LNCAP (cell line): ENCODE measurements around the gene FBXO3.

Source experiments
- CTCF ChIP-seq: fragments of 450-650 bp; IDR thresholded peaks from 2 replicates; pipeline ENCODE4 v1.5.1; 2017; ENCODE audit warnings: mild to moderate bottlenecking

The FBXO3 gene

DNA sequence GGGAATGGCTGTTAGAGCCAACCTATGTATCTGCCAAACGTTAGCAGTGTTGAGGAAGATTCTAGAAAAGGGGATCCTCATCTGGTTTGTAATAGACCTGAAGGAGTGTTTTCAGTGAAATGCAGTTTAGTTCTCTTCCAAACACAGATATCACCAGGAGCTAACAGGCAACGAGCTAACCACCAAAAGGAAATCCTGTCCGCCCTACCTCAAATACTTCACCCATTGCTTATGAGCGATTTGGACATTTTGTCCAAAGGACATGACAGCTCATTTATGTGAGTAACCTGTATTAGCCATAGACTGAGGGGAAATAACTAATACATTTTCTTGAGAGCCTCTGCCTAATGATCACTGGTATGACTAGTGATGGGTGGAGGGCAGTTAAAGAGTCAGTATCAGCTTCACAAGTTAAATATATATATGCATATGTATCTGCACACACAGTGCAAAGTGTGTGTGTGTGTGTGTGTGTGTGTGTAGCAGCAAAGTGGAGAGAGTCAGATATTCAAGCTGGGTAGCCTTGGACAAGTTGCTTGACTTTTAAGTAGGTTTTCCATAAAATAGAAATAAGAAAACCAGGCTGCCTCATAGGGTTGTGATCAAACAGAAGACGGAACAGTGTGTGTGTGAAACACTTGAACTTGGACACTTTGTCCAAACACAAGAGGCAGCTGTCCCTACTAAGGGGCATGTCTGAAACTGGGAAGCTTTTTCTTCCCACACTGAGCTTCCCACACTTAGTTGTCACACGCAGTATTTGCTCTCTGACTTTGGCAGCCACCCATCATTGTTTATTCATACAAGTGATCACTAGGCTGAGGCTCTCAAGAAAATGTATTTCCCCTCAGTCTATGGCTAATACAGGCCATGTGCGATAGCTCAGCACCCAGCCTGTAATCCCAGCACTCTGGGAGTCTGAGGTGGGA lies 72.8 kb downstream of the FBXO3 start:
- TF ChIP-seq CTCF = no peak

GRCh38 chr11:33700502-33701271 lies 73.6 kb downstream of the FBXO3 start, which contains the start of gene C11orf91:
C11orf91 (minus strand) TSS chr11:33700826; CDS start chr11:33700740, 86 bp downstream.
- TF ChIP-seq CTCF = no peak

- no peak for TF ChIP-seq CTCF
Observed at GRCh38 chr11:33700063-33700501, 74.2 kb downstream of the FBXO3 start.

DNA sequence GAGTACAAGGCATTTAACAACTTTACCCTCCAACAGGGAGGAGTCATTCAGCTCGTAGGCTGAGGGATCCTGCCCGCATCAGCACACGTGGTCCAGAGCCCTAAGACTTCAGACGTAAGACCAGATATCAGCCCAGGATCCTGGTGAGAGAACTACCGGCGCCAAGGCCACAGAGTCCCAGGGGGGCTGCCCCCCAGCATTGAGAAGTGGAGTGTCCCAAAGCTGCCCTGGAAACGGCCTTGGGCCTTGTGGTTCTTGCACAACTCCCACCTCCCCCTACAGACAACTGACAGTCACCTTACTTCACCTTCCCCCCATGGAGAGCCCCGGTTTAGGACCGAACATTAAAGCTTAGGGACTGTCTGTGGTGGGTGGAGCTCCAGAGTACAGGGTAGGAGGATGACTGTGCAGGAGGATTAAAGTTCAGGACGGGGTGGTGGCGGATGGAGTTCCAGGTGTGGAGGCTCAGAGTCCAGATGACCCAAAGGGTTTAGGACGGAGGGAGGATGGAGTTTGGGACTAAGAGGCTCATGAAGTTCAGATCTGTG lies 74.7 kb downstream of the FBXO3 start:
- no peak for TF ChIP-seq CTCF

- TF ChIP-seq CTCF = no peak
Observed at GRCh38 chr11:33698921-33699320, 75.4 kb downstream of the FBXO3 start.

DNA sequence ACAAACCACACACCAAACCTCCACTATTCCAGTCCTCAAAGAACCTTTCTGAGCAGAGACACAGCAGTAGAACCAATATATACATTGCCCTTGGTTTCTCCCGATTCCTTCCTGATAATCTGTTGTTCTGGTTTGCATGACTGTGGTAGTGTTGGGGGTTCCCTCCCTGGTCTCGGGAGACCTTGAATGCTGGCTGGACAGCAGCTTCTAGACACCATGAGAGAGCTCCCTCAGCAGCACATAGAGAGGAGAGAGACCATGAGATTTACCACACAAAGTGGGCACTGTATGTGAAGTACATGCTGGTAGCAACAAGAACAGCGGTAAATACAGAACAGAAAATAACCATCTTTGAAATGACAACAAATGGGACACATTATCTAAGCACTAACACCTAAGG lies 76.3 kb downstream of the FBXO3 start:
- no peak for TF ChIP-seq CTCF

DNA sequence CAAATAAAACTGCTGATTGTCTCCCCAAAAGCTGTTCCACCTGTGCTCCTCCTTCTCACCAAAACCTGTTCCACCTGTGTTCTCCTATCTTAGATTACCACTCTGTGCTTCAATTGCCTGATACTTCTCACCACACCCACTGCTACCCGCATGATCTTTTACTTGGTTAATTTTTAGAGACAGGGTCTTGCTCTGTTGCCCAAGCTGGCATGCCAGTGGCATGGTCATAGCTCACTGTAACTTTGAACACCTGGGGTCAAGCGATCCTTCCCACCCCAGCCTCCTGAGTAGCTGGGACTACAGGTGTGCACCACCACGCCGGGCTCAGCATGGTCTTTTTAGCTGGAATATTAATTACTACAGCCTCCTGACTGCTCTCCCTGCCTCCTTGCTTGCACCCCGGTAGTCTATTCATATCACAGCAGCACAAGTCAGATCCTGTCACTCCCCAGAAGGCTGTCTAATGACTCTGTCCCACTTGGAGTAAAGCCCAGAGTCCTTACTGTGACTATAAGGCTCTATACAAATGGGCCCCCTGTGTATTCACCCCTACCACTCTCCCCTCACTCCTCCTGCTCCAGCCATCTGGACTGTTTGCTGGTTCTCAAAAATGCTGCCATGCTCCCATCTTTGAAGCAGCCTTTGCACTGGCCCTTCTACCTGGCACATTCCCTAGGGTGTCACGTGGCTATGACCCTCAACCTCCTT lies 77.2 kb downstream of the FBXO3 start:
- TF ChIP-seq CTCF = no peak
